Sigmoid colon (tissue), 7 donors: ENCODE results near the gene FBXO42. TPM values are rescaled to one million over a fixed set of nuclear protein-coding genes. Genes with fewer than 3 reads are reported as not detected.

Experiments used
- DNase-seq: peaks from one replicate; pipeline ENCODE4 v3.0.0-alpha.2; 2019
- H3K27ac ChIP-seq, 4 donors: fragments of 200-600 bp; sonication (generic); one replicate each; pipeline ENCODE4 v1.5.1; 2016 to 2019; ENCODE audit warnings: mild to moderate bottlenecking in 1 of 4
- H3K27me3 ChIP-seq, 3 donors: fragments of 200-600 bp; sonication (generic); one replicate each; pipeline ENCODE4 v1.5.1; 2019; ENCODE audit warnings: mild to moderate bottlenecking in 1 of 3
- H3K36me3 ChIP-seq, 4 donors: fragments of 200-600 bp; sonication (generic); one replicate each; pipeline ENCODE4 v1.5.1; 2016 to 2019
- H3K4me1 ChIP-seq, 4 donors: fragments of 200-600 bp; sonication (generic); one replicate each; pipeline ENCODE4 v1.5.1; 2017 to 2019
- H3K4me3 ChIP-seq, 4 donors: fragments of 200-600 bp; sonication (generic); one replicate each; pipeline ENCODE4 v1.5.1; 2017 to 2019; ENCODE audit warnings: mild to moderate bottlenecking in 2 of 4, moderate library complexity in 1 of 4
- H3K9me3 ChIP-seq, 4 donors: fragments of 200-600 bp in 3 of 4; sonication (generic) in 3 of 4; one replicate each; pipeline versions ENCODE4 v1.5.1 to v1.6.1; 2013 to 2019
- CTCF ChIP-seq, 4 experiments: fragments of 450-650 bp in 3 of 4; fragments of 200-600 bp in 1 of 4; IDR thresholded peaks; one replicate each; pipeline ENCODE4 v1.5.1; 2016 to 2019; ENCODE audit warnings: antibody characterized with exemption in 4 of 4, mild to moderate bottlenecking in 3 of 4, moderate library complexity in 2 of 4
- EP300 ChIP-seq, 4 donors: sonication (generic); formaldehyde crosslinking; IDR thresholded peaks; one replicate each; pipeline ENCODE4 v1.6.1; 2017; ENCODE audit warnings: antibody characterized with exemption in 4 of 4
- POLR2A ChIP-seq, 2 donors: fragments of 450-650 bp; IDR thresholded peaks; one replicate each; pipeline ENCODE4 v1.6.1; 2016; ENCODE audit warnings: antibody characterized with exemption in 2 of 2, mild to moderate bottlenecking in 2 of 2, moderate library complexity in 2 of 2
- POLR2AphosphoS5 ChIP-seq, 4 donors: sonication (generic); formaldehyde crosslinking; IDR thresholded peaks; one replicate each; pipeline ENCODE4 v1.6.1; 2017; ENCODE audit warnings: antibody characterized with exemption in 4 of 4
- WGBS, 2 donors: extraction: QIAGEN DNeasy Blood & Tissue Kit; methylation state at CpG; one replicate each; pipeline ENCODE4 v1.1.7; 2013; 5-methylcytosine and 5-hydroxymethylcytosine counted together
- intact Hi-C: fragments of 100-400 bp; cut with DNase I; formaldehyde crosslinking; loops from one replicate; pipeline ENCODE4 v1.15.1; 2023
- polyA plus RNA-seq, 3 donors: library from polyadenylated mRNA; stranded (reverse); fragments of 200-250 nt; gene quantifications; one replicate each; pipeline ENCODE4 v1.2.3, GENCODE V29; 2013
- total RNA-seq, 4 donors: library from RNA; depleted of rRNA; stranded (reverse); fragments of >200 nt; gene quantifications; one replicate each; pipeline ENCODE4 v1.1.0, GENCODE V29; 2016
- donor health status: healthy with polysubstance abuse.
- donor health status: Bipolar disorder and iron deficiency.
- donor health status: healthy.

The FBXO42 gene
- total and polyA plus RNA-seq, 7 donors, result 8.8 to 29.6 (median 16.6) TPM

GRCh38 chr1:16211824-16212223 lies 140.5 kb downstream of the FBXO42 start:
- Histone ChIP-seq H3K9me3 (no peaks in the 10 kb centered on the region), H3K27ac (no peak overlapping the region), H3K4me3 (no peak overlapping the region), H3K4me1 (peaks cover 0 to 20% (median 15%) of the 10 kb centered on the region in 4 donors), H3K36me3 (no peaks in the 10 kb centered on the region), H3K27me3 (no peaks in the 10 kb centered on the region)
- WGBS, 2 donors, result 43 to 79% methylated on average over 6 of the region's 6 CpGs
- intact Hi-C loops, result no loop called here
- no peak for DNase-seq
- TF ChIP-seq POLR2AphosphoS5 (IDR thresholded peaks at IDR 0.05), result no peak
- no peak for TF ChIP-seq EP300 (IDR thresholded peaks at IDR 0.05)
- no peak for TF ChIP-seq POLR2A (IDR thresholded peaks at IDR 0.05)
- no peak for TF ChIP-seq CTCF (IDR thresholded peaks at IDR 0.05)

GRCh38 chr1:16210581-16210980 lies 141.7 kb downstream of the FBXO42 start:
- Histone ChIP-seq H3K4me1 (peaks cover 0 to 19% (median 15%) of the 10 kb centered on the region in 4 donors), H3K27ac (no peak overlapping the region), H3K36me3 (no peaks in the 10 kb centered on the region), H3K9me3 (no peaks in the 10 kb centered on the region), H3K27me3 (no peaks in the 10 kb centered on the region), H3K4me3 (no peak overlapping the region)
- no peak for DNase-seq
- 68 to 83% methylated on average over 4 of the region's 4 CpGs for WGBS, 2 donors
- TF ChIP-seq POLR2A (IDR thresholded peaks at IDR 0.05), result no peak
- no peak for TF ChIP-seq POLR2AphosphoS5 (IDR thresholded peaks at IDR 0.05)
- no peak for TF ChIP-seq CTCF (IDR thresholded peaks at IDR 0.05)
- TF ChIP-seq EP300 (IDR thresholded peaks at IDR 0.05), result no peak
- intact Hi-C loops, result no loop called here

- intact Hi-C loops, result loop anchor here (5.0 to 10.0 kb wide), 2 partner anchors 155 to 232 kb away; partner anchors contain the start of genes NECAP2 and SZRD1
- no peaks in the 10 kb centered on the region for H3K36me3 ChIP-seq
- no peak overlapping the region for H3K4me3 ChIP-seq
- no peaks in the 10 kb centered on the region for H3K27me3 ChIP-seq
- H3K4me1 ChIP-seq, result peaks cover 0 to 20% (median 16%) of the 10 kb centered on the region in 4 donors
- H3K27ac ChIP-seq, result peak overlapping the region in 2 of 4 donors; percentile 5 to 10
- 59 to 73% methylated on average over 11 of the region's 11 CpGs for WGBS, 2 donors
- TF ChIP-seq EP300 (IDR thresholded peaks at IDR 0.05), result no peak
- TF ChIP-seq POLR2A (IDR thresholded peaks at IDR 0.05), result no peak
- H3K9me3 ChIP-seq, result no peaks in the 10 kb centered on the region
- no peak for DNase-seq
Observed at GRCh38 chr1:16209847-16210407, 142.4 kb downstream of the FBXO42 start.

- no peaks in the 10 kb centered on the region for H3K27me3 ChIP-seq
- intact Hi-C loops, result loop anchor here (5.0 to 10.0 kb wide), 2 partner anchors 156 to 233 kb away; partner anchors contain the start of genes NECAP2 and SZRD1
- H3K9me3 ChIP-seq, result no peaks in the 10 kb centered on the region
- no peak for TF ChIP-seq POLR2A (IDR thresholded peaks at IDR 0.05)
- no peaks in the 10 kb centered on the region for H3K36me3 ChIP-seq
- H3K4me3 ChIP-seq, result no peak overlapping the region
- WGBS, 2 donors, result 73 to 79% methylated on average over 9 of the region's 9 CpGs
- peak overlapping the region in 1 of 4 donors; percentile 5 for H3K27ac ChIP-seq
- peaks cover 0 to 20% (median 16%) of the 10 kb centered on the region in 4 donors for H3K4me1 ChIP-seq
- no peak for DNase-seq
Observed at GRCh38 chr1:16209132-16209846, 143.0 kb downstream of the FBXO42 start.

GRCh38 chr1:16208270-16208987 lies 143.9 kb downstream of the FBXO42 start:
- intact Hi-C loops, result loop anchor here (5.0 to 10.0 kb wide), 2 partner anchors 156 to 234 kb away; partner anchors contain the start of genes NECAP2 and SZRD1
- WGBS, 2 donors, result 89% methylated on average over 13 of the region's 13 CpGs
- H3K9me3 ChIP-seq, result no peaks in the 10 kb centered on the region
- no peaks in the 10 kb centered on the region for H3K27me3 ChIP-seq
- no peak overlapping the region for H3K27ac ChIP-seq
- H3K4me3 ChIP-seq, result no peak overlapping the region
- H3K36me3 ChIP-seq, result no peaks in the 10 kb centered on the region
- H3K4me1 ChIP-seq, result peaks cover 0 to 20% (median 16%) of the 10 kb centered on the region in 4 donors
- TF ChIP-seq EP300 (IDR thresholded peaks at IDR 0.05), result no peak
- TF ChIP-seq CTCF (IDR thresholded peaks at IDR 0.05), result no peak
- no peak for DNase-seq
